ENCODE measurements around the gene IQSEC1.

- TF ChIP-seq CREB1 (IDR thresholded peaks at IDR 0.05), result no peak
- TF ChIP-seq USF2 (IDR thresholded peaks at IDR 0.05; ENCODE audit: low read length), result no peak
Observed at GRCh38 chr3:12932754-12933153, 140.5 kb downstream of the IQSEC1 start.
